MM.1S (cell line): ENCODE data around the gene USF1.

Experiments used
- DNase-seq: peaks from one replicate; pipeline ENCODE4 v3.0.0-alpha.2; 2015
- H2AFZ ChIP-seq: fragments of 300-600 bp; sonication (generic); 2 replicates; pipeline ENCODE4 v1.6.0; 2016; ENCODE audit warnings: antibody characterized with exemption, low read length
- H3F3A ChIP-seq: fragments of 300-600 bp; sonication (generic); 2 replicates; pipeline ENCODE4 v1.6.1; 2016; ENCODE audit warnings: mild to moderate bottlenecking, antibody characterized with exemption, low read length, moderate library complexity, mixed read lengths; ENCODE audit not compliant: insufficient read depth
- H3K27ac ChIP-seq: fragments of 300-600 bp; sonication (generic); 2 replicates; pipeline ENCODE4 v1.5.1; 2016; ENCODE audit warnings: mild to moderate bottlenecking, low read length
- H3K27me3 ChIP-seq: fragments of 300-600 bp; sonication (generic); replicated peaks from 2 replicates; pipeline ENCODE4 v1.6.0; 2016; ENCODE audit warnings: low read length; ENCODE audit not compliant: insufficient read depth
- H3K36me3 ChIP-seq: fragments of 300-600 bp; sonication (generic); replicated peaks from 2 replicates; pipeline ENCODE4 v1.6.1; 2016; ENCODE audit warnings: mild to moderate bottlenecking, low read length, mixed read lengths; ENCODE audit not compliant: insufficient read depth
- H3K4me1 ChIP-seq: fragments of 300-600 bp; sonication (generic); 2 replicates; pipeline ENCODE4 v1.6.1; 2016; ENCODE audit warnings: low read length, mixed read lengths
- H3K4me2 ChIP-seq: fragments of 300-600 bp; sonication (generic); 2 replicates; pipeline ENCODE4 v1.6.0; 2016; ENCODE audit warnings: low read depth, low read length
- H3K4me3 ChIP-seq: fragments of 300-600 bp; sonication (generic); 2 replicates; pipeline ENCODE4 v1.5.1; 2016; ENCODE audit warnings: low read length, mixed read lengths
- H3K79me2 ChIP-seq: fragments of 300-600 bp; sonication (generic); 2 replicates; pipeline ENCODE4 v1.6.1; 2016; ENCODE audit warnings: mixed run types, low read length, mixed read lengths
- H3K9ac ChIP-seq: fragments of 300-600 bp; sonication (generic); 2 replicates; pipeline ENCODE4 v1.6.1; 2016; ENCODE audit warnings: low read length, mixed read lengths
- H3K9me2 ChIP-seq: fragments of 300-600 bp; sonication (generic); replicated peaks from 2 replicates; pipeline ENCODE4 v1.6.1; 2016; ENCODE audit warnings: mild to moderate bottlenecking, low read length, mixed read lengths; ENCODE audit not compliant: insufficient read depth
- H3K9me3 ChIP-seq: fragments of 300-600 bp; sonication (generic); replicated peaks from 2 replicates; pipeline ENCODE4 v1.6.1; 2016; ENCODE audit warnings: mild to moderate bottlenecking, low read length, mixed read lengths; ENCODE audit not compliant: insufficient read depth
- H4K20me1 ChIP-seq: fragments of 300-600 bp; sonication (generic); 2 replicates; pipeline ENCODE4 v1.6.1; 2016; ENCODE audit warnings: mild to moderate bottlenecking, low read length, moderate library complexity, mixed read lengths; ENCODE audit not compliant: insufficient read depth
- EZH2 ChIP-seq: fragments of 300-600 bp; sonication (generic); optimal IDR thresholded peaks from 2 replicates; pipeline ENCODE3; 2017; ENCODE audit warnings: low read depth, mild to moderate bottlenecking, antibody characterized with exemption, low read length, mixed read lengths
- EZH2phosphoT487 ChIP-seq: fragments of 300-600 bp; sonication (generic); IDR thresholded peaks from 2 replicates; pipeline ENCODE4 v1.6.1; 2018; ENCODE audit warnings: antibody characterized with exemption, low read length
- TF ChIP-seq, protein P1 (sequence below): fragments of 300-600 bp; sonication (generic); IDR thresholded peaks from 2 replicates; pipeline ENCODE4 v1.5.1; 2016; ENCODE audit warnings: antibody characterized with exemption, low read length, mixed read lengths

Gene USF1

DNA sequence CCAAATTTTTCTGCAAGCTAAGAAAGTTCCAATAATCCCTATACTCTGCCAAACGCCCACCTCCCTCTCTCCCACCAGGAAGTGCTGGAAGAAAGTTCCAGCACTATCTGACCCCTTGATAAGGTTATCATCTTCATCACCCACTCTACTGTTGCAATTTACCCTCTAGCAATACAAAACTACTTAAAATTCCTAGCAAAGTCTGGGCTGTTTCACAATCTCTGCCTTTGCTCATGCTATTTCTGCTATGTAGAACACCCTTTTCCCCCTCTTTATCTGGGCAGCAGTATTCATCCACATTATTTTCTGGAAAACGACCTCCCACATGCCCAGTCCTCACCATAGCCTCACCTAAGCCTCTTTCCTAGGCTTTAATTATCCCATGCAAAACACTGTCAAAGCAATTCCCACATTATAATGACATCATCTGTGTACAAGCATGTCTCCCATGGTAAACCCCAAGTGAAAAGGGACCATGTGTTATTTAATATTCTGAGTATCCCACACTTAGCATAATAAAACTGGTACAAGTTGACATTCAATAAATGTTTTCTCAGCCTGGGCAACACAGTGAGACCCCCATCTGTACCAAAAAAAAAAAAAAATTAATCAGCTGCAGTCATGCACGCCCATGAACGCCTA, 36.8 kb downstream of the USF1 start:
- no peak for DNase-seq
- no peak overlapping the region for H3K9ac ChIP-seq
- no peaks in the 10 kb centered on the region for H3K9me3 ChIP-seq
- TF ChIP-seq EZH2 (no peak), EZH2phosphoT487 (no peak)
- TF ChIP-seq, protein P1, sequence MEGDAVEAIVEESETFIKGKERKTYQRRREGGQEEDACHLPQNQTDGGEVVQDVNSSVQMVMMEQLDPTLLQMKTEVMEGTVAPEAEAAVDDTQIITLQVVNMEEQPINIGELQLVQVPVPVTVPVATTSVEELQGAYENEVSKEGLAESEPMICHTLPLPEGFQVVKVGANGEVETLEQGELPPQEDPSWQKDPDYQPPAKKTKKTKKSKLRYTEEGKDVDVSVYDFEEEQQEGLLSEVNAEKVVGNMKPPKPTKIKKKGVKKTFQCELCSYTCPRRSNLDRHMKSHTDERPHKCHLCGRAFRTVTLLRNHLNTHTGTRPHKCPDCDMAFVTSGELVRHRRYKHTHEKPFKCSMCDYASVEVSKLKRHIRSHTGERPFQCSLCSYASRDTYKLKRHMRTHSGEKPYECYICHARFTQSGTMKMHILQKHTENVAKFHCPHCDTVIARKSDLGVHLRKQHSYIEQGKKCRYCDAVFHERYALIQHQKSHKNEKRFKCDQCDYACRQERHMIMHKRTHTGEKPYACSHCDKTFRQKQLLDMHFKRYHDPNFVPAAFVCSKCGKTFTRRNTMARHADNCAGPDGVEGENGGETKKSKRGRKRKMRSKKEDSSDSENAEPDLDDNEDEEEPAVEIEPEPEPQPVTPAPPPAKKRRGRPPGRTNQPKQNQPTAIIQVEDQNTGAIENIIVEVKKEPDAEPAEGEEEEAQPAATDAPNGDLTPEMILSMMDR: no peak
- H2AFZ ChIP-seq: no peak overlapping the region
- H4K20me1 ChIP-seq: no peaks in the 10 kb centered on the region
- peaks cover 13% of the 10 kb centered on the region for H3F3A ChIP-seq
- H3K9me2 ChIP-seq: no peaks in the 10 kb centered on the region
- H3K27ac ChIP-seq: no peak overlapping the region
- H3K36me3 ChIP-seq: no peaks in the 10 kb centered on the region
- no peak overlapping the region for H3K4me2 ChIP-seq
- no peaks in the 10 kb centered on the region for H3K27me3 ChIP-seq
- peaks cover 10% of the 10 kb centered on the region for H3K4me1 ChIP-seq
- no peak overlapping the region for H3K4me3 ChIP-seq
- peaks cover 90% of the 10 kb centered on the region for H3K79me2 ChIP-seq

DNA sequence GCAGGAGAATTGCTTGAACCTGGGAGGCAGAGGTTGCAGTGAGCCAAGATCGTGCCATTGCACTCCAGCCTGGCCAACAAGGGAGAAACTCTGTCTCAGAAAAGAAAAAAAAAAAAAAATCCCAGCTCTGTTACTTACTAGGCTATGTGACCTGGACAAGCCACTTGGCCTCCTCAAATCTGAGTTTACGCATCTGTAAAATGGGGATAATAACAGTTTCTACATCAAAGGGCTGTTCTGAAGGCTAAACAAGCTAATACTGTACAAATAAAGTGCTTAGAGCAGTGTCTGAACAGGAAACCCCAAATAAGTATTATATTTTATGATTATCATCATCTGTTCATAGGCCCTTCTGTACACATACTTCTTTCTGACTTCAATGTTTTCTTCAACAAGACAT, 38.4 kb downstream of the USF1 start:
- no peak overlapping the region for H2AFZ ChIP-seq
- no peaks in the 10 kb centered on the region for H3K9me2 ChIP-seq
- H3K9ac ChIP-seq: no peak overlapping the region
- no peaks in the 10 kb centered on the region for H3K27me3 ChIP-seq
- H3K9me3 ChIP-seq: no peaks in the 10 kb centered on the region
- H3K27ac ChIP-seq: no peak overlapping the region
- peaks cover 91% of the 10 kb centered on the region for H3K79me2 ChIP-seq
- H3F3A ChIP-seq: no peaks in the 10 kb centered on the region
- TF ChIP-seq, protein P1: no peak
- no peak for TF ChIP-seq EZH2phosphoT487
- TF ChIP-seq EZH2: no peak
- no peak for DNase-seq
- no peaks in the 10 kb centered on the region for H3K4me1 ChIP-seq
- H3K4me3 ChIP-seq: no peak overlapping the region
- no peak overlapping the region for H3K4me2 ChIP-seq
- no peaks in the 10 kb centered on the region for H3K36me3 ChIP-seq
- no peaks in the 10 kb centered on the region for H4K20me1 ChIP-seq

DNA sequence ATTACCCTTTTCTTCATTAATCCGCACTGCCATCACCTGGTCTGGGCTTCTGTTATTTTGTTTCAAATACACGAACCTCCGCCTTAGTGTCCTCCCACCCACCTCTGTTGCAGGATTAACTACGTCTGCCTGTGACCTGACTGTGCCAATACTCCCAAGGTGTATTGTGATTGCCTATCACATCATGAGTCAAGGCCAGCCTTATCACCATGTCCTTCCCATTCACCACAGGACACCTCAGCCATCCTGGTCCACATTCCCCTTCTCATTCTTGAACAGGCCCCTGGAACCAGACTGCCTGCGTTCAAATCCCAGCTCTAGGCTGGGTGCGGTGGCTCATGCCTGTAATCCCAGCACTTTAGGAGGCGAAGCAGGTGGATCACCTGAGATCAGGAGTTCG, 39.2 kb downstream of the USF1 start:
- peaks cover 89% of the 10 kb centered on the region for H3K79me2 ChIP-seq

More for the DNA sequence above, 39.2 kb downstream of the USF1 start:
- DNase-seq: no peak
- Histone ChIP-seq H3K9me3 (no peaks in the 10 kb centered on the region), H3K4me1 (no peaks in the 10 kb centered on the region), H3K4me3 (no peak overlapping the region), H4K20me1 (no peaks in the 10 kb centered on the region), H3K36me3 (no peaks in the 10 kb centered on the region), H3F3A (no peaks in the 10 kb centered on the region), H3K9ac (no peak overlapping the region), H3K27ac (no peak overlapping the region), H2AFZ (no peak overlapping the region), H3K27me3 (no peaks in the 10 kb centered on the region), H3K4me2 (no peak overlapping the region), H3K9me2 (no peaks in the 10 kb centered on the region)
- TF ChIP-seq EZH2: no peak
- TF ChIP-seq EZH2phosphoT487: no peak
- TF ChIP-seq, protein P1: no peak
